OCI-LY7 (cell line): ENCODE data around the gene RETREG1. TPM values are rescaled to one million over a fixed set of nuclear protein-coding genes. Genes with fewer than 3 reads are reported as not detected.

Experiments used
- BruUV-seq: library from RNA; stranded (reverse); fragments of 400-500 nt; replicated peaks from 2 replicates; lab custom pipeline; 2021; lab: Mats Ljungman, UMichigan
- CTCF ChIA-PET: fragments of 300-600 bp; sonication (Branson Sonifier 250); formaldehyde crosslinking; loops from one replicate; lab custom pipeline; 2022; ENCODE audit warnings: antibody characterized with exemption; ENCODE audit not compliant: unreplicated experiment; lab: Charles Lee
- POLR2A ChIA-PET: fragments of 300-600 bp; sonication (Branson Sonifier 250); formaldehyde crosslinking; loops from one replicate; lab custom pipeline; 2022; ENCODE audit warnings: antibody characterized with exemption; lab: Charles Lee
- DNase-seq: peaks from one replicate; pipeline ENCODE4 v3.0.0-alpha.2; 2015; ENCODE audit warnings: low spot score
- H2AFZ ChIP-seq: fragments of 200-600 bp; sonication (generic), shearing (Covaris generic); 2 replicates; pipeline ENCODE4 v1.6.1; 2014; ENCODE audit warnings: mild to moderate bottlenecking, antibody characterized with exemption, low read length, moderate library complexity
- H3K27ac ChIP-seq: fragments of 200-600 bp; sonication (generic); 2 replicates; pipeline ENCODE4 v1.5.1; 2014; ENCODE audit warnings: mixed run types, low read depth, mild to moderate bottlenecking, moderate library complexity, low read length, inconsistent platforms; ENCODE audit not compliant: poor library complexity, severe bottlenecking
- H3K36me3 ChIP-seq: fragments of 200-600 bp; sonication (generic); 2 replicates; pipeline ENCODE4 v1.6.1; 2014; ENCODE audit warnings: mild to moderate bottlenecking, antibody characterized with exemption, low read length, moderate library complexity, mixed read lengths; ENCODE audit not compliant: insufficient read depth
- H3K4me1 ChIP-seq: fragments of 200-600 bp; sonication (generic); 2 replicates; pipeline ENCODE4 v1.5.1; 2014; ENCODE audit warnings: mild to moderate bottlenecking, low read length; ENCODE audit not compliant: insufficient read depth, poor library complexity, severe bottlenecking
- H3K4me2 ChIP-seq: fragments of 200-600 bp; sonication (generic); 2 replicates; pipeline ENCODE4 v1.6.1; 2014; ENCODE audit warnings: mild to moderate bottlenecking, low read length
- H3K4me3 ChIP-seq: fragments of 200-600 bp; sonication (generic); 2 replicates; pipeline ENCODE4 v1.5.1; 2014; ENCODE audit warnings: mild to moderate bottlenecking, low read depth, low read length; ENCODE audit not compliant: poor library complexity, severe bottlenecking
- H3K79me2 ChIP-seq: fragments of 200-600 bp; sonication (generic); 2 replicates; pipeline ENCODE4 v1.6.1; 2016; ENCODE audit warnings: low read depth, mild to moderate bottlenecking, low read length, moderate library complexity, mixed read lengths; ENCODE audit not compliant: insufficient read depth
- H3K9me2 ChIP-seq: fragments of 200-600 bp; sonication (generic); 2 replicates; pipeline ENCODE4 v1.6.1; 2016; ENCODE audit warnings: mild to moderate bottlenecking, low read length, mixed read lengths; ENCODE audit not compliant: insufficient read depth
- H3K9me3 ChIP-seq: fragments of 200-600 bp; sonication (generic); 2 replicates; pipeline ENCODE4 v1.6.1; 2014; ENCODE audit warnings: mild to moderate bottlenecking, mixed run types, low read length, mixed read lengths
- H4K20me1 ChIP-seq: fragments of 200-600 bp; sonication (generic); 2 replicates; pipeline ENCODE4 v1.6.1; 2014; ENCODE audit warnings: mild to moderate bottlenecking, antibody characterized with exemption, low read length, moderate library complexity, mixed read lengths; ENCODE audit not compliant: insufficient read depth
- CTCF ChIP-seq: fragments of 200-600 bp; sonication (generic); conservative IDR thresholded peaks from 2 replicates; pipeline ENCODE4 v1.5.1; 2014; ENCODE audit warnings: mild to moderate bottlenecking, antibody characterized with exemption, low read length, moderate library complexity, mixed read lengths
- EZH2phosphoT487 ChIP-seq: fragments of 200-600 bp; sonication (generic); IDR thresholded peaks from 2 replicates; pipeline ENCODE4 v1.6.1; 2018; ENCODE audit warnings: low read depth, borderline replicate concordance, mild to moderate bottlenecking, mixed run types, antibody characterized with exemption, low read length, moderate library complexity, mixed read lengths
- intact Hi-C: fragments of 100-400 bp; cut with micrococcal nuclease; formaldehyde crosslinking; loops from one replicate; pipeline ENCODE4 v1.10.0; 2022; ENCODE audit not compliant: unreplicated experiment
- total RNA-seq, 2 experiments: library from RNA; depleted of rRNA in 1 of 2; stranded (reverse); fragments of >200 nt in 1 of 2; shearing (Covaris generic) in 1 of 2; gene quantifications; 2 replicates each; pipeline ENCODE4 v1.2.3, GENCODE V29; 2014 to 2022

Gene RETREG1
- total RNA-seq, 2 experiments from 2014 or later: 2.4 to 2.6 TPM

- Histone ChIP-seq H2AFZ (no peak overlapping the region), H3K79me2 (no peaks in the 10 kb centered on the region), H3K36me3 (no peaks in the 10 kb centered on the region), H4K20me1 (no peaks in the 10 kb centered on the region), H3K27ac (no peak overlapping the region), H3K9me2 (no peaks in the 10 kb centered on the region), H3K9me3 (no peaks in the 10 kb centered on the region), H3K4me3 (no peak overlapping the region), H3K4me1 (no peaks in the 10 kb centered on the region), H3K4me2 (no peak overlapping the region)
- no TSS peak for BruUV-seq
- ChIA-PET CTCF (no interaction called here), POLR2A (no interaction called here)
- DNase-seq: no peak
- intact Hi-C loops: no loop called here
- TF ChIP-seq CTCF: no peak
- TF ChIP-seq EZH2phosphoT487: no peak
These were observed 91.1 kb downstream of the RETREG1 start for GRCh38 chr5:16525651-16526050.

DNA sequence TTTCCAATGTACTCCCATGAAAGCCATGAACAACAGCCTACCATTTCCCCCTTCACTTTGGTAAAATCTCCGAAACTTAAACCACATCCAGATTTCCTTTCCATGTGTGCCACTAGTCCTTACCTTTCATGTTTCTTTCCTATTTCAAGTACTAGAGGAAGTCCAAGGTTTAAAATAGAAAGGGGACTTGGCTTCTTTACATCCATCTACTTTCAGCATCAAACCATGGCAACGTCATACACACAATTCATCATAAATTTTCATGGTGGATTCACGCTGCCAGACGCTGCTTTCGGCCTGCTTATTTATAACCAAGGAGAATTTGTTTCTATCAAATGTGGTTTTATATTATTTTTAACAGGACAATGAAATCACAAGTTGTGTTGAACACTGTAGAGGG lies 92.5 kb downstream of the RETREG1 start:
- POLR2A ChIA-PET: no interaction called here
- no peak overlapping the region for H2AFZ ChIP-seq

More for the DNA sequence above, 92.5 kb downstream of the RETREG1 start:
- Histone ChIP-seq H3K9me2 (no peaks in the 10 kb centered on the region), H3K36me3 (no peaks in the 10 kb centered on the region), H3K9me3 (no peaks in the 10 kb centered on the region), H4K20me1 (no peaks in the 10 kb centered on the region), H3K4me2 (no peak overlapping the region), H3K27ac (no peak overlapping the region), H3K4me3 (no peak overlapping the region), H3K4me1 (no peaks in the 10 kb centered on the region), H3K79me2 (no peaks in the 10 kb centered on the region)
- no peak for DNase-seq
- BruUV-seq: no TSS peak
- intact Hi-C loops: no loop called here
- no peak for TF ChIP-seq CTCF
- no peak for TF ChIP-seq EZH2phosphoT487
- CTCF ChIA-PET: no interaction called here
